ENCODE measurements around the gene PLAU. TPM values are rescaled to one million over a fixed set of nuclear protein-coding genes. Genes with fewer than 3 reads are reported as not detected.
A peak's percentile ranks its signal among the peaks of the same experiment; 100 is the strongest.

PLAU gene
- total and polyA plus RNA-seq, 2 of the 13 experiments (the other 11 are each of a cell fraction or from before 2014, with no cell fraction given): 0.45 to 11.2 TPM

GRCh38 chr10:73874267-73875138, 36.4 kb upstream of the PLAU start, which contains the start of gene CAMK2G (continued):
- TF ChIP-seq, protein P1, sequence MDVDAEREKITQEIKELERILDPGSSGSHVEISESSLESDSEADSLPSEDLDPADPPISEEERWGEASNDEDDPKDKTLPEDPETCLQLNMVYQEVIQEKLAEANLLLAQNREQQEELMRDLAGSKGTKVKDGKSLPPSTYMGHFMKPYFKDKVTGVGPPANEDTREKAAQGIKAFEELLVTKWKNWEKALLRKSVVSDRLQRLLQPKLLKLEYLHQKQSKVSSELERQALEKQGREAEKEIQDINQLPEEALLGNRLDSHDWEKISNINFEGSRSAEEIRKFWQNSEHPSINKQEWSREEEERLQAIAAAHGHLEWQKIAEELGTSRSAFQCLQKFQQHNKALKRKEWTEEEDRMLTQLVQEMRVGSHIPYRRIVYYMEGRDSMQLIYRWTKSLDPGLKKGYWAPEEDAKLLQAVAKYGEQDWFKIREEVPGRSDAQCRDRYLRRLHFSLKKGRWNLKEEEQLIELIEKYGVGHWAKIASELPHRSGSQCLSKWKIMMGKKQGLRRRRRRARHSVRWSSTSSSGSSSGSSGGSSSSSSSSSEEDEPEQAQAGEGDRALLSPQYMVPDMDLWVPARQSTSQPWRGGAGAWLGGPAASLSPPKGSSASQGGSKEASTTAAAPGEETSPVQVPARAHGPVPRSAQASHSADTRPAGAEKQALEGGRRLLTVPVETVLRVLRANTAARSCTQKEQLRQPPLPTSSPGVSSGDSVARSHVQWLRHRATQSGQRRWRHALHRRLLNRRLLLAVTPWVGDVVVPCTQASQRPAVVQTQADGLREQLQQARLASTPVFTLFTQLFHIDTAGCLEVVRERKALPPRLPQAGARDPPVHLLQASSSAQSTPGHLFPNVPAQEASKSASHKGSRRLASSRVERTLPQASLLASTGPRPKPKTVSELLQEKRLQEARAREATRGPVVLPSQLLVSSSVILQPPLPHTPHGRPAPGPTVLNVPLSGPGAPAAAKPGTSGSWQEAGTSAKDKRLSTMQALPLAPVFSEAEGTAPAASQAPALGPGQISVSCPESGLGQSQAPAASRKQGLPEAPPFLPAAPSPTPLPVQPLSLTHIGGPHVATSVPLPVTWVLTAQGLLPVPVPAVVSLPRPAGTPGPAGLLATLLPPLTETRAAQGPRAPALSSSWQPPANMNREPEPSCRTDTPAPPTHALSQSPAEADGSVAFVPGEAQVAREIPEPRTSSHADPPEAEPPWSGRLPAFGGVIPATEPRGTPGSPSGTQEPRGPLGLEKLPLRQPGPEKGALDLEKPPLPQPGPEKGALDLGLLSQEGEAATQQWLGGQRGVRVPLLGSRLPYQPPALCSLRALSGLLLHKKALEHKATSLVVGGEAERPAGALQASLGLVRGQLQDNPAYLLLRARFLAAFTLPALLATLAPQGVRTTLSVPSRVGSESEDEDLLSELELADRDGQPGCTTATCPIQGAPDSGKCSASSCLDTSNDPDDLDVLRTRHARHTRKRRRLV (CRISPR knock-in tag; IDR thresholded peaks at IDR 0.05): no peak
- no peak for TF ChIP-seq ZNF75D (CRISPR knock-in tag; IDR thresholded peaks at IDR 0.05; ENCODE audit: borderline replicate concordance)
- TF ChIP-seq ZNF709 (CRISPR knock-in tag; IDR thresholded peaks at IDR 0.05): peak; percentile 63; the same call in 1 of the 2 replicates
- TF ChIP-seq PCBP1 (IDR thresholded peaks at IDR 0.05; ENCODE audit: borderline replicate concordance, low read depth, low read length): no peak
- TF ChIP-seq ZNF564 (CRISPR knock-in tag; IDR thresholded peaks at IDR 0.05): peak; percentile 80
- TF ChIP-seq ZNF747 (CRISPR knock-in tag; IDR thresholded peaks at IDR 0.05; ENCODE audit: borderline replicate concordance): 0 out of 2 replicates have a peak, but pooled peaks have one; percentile 40
- 0 out of 2 replicates have a peak, but pooled peaks have one; percentile 45 for TF ChIP-seq ZSCAN29 (CRISPR knock-in tag; conservative IDR thresholded peaks at IDR 0.05)
- no peak for TF ChIP-seq ZBTB42 (CRISPR knock-in tag; IDR thresholded peaks at IDR 0.05)
- TF ChIP-seq ZBTB46 (CRISPR knock-in tag; IDR thresholded peaks at IDR 0.05; ENCODE audit: borderline replicate concordance): no peak
- no peak; the same call in 1 of the 2 replicates for TF ChIP-seq MXD1 (CRISPR knock-in tag; IDR thresholded peaks at IDR 0.05)
- no peak for TF ChIP-seq ZNF841 (CRISPR knock-in tag; IDR thresholded peaks at IDR 0.05; ENCODE audit: borderline replicate concordance)
- no peak for TF ChIP-seq SNRNP70 (IDR thresholded peaks at IDR 0.05; ENCODE audit: low read depth, low read length)
- no peak for TF ChIP-seq MLX (CRISPR knock-in tag; IDR thresholded peaks at IDR 0.05)
- no peak for TF ChIP-seq PAX8 (CRISPR knock-in tag; IDR thresholded peaks at IDR 0.05; ENCODE audit: borderline replicate concordance)
- TF ChIP-seq CEBPG (CRISPR knock-in tag; IDR thresholded peaks at IDR 0.05): peak; percentile 94
- TF ChIP-seq ATF7 (IDR thresholded peaks at IDR 0.05): no peak
- no peak for TF ChIP-seq ATF7 (CRISPR knock-in tag; IDR thresholded peaks at IDR 0.05)
- no peak for TF ChIP-seq GZF1 (CRISPR knock-in tag; IDR thresholded peaks at IDR 0.05)
- TF ChIP-seq CEBPB (IDR thresholded peaks at IDR 0.05; ENCODE audit: borderline replicate concordance, low read depth, low read length): peak; percentile 91
- TF ChIP-seq, protein P2, sequence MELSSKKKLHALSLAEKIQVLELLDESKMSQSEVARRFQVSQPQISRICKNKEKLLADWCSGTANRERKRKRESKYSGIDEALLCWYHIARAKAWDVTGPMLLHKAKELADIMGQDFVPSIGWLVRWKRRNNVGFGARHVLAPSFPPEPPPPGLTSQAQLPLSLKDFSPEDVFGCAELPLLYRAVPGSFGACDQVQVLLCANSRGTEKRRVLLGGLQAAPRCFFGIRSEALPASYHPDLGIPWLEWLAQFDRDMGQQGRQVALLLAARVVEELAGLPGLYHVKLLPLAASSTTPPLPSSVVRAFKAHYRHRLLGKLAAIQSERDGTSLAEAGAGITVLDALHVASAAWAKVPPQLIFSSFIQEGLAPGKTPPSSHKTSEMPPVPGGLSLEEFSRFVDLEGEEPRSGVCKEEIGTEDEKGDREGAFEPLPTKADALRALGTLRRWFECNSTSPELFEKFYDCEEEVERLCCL (CRISPR knock-in tag; IDR thresholded peaks at IDR 0.05; ENCODE audit: borderline replicate concordance): no peak
